Adrenal gland (tissue), 12 donors: Measurements from ENCODE around the gene THSD4. TPM values are rescaled to one million over a fixed set of nuclear protein-coding genes. Genes with fewer than 3 reads are reported as not detected.

Source experiments
- DNase-seq, 7 donors: peaks; one replicate each; pipeline ENCODE4 v3.0.0-alpha.2; 2019 to 2020
- H3K27ac ChIP-seq, 5 donors: fragments of 200-600 bp; sonication (generic) in 4 of 5; 1 replicate in 3 of 5; 2 replicates in 2 of 5; pipeline versions ENCODE4 v1.5.1 to v1.8.0; 2016 to 2020; ENCODE audit warnings: mild to moderate bottlenecking in 1 of 5
- H3K27me3 ChIP-seq: fragments of 200-600 bp; 2 replicates; pipeline ENCODE4 v1.8.0; 2021
- H3K36me3 ChIP-seq, 2 donors: fragments of 200-600 bp; replicated peaks in 1 of 2; 1 replicate in 1 of 2; 2 replicates in 1 of 2; pipeline versions ENCODE4 v1.5.1 to v1.8.0; 2018 to 2022
- H3K4me1 ChIP-seq, 2 donors: fragments of 200-600 bp; replicated peaks in 1 of 2; 1 replicate in 1 of 2; 2 replicates in 1 of 2; pipeline versions ENCODE4 v1.5.1 to v1.8.0; 2018 to 2021
- H3K4me3 ChIP-seq, 4 donors: fragments of 200-600 bp; sonication (generic) in 3 of 4; one replicate each; pipeline ENCODE4 v1.5.1; 2016 to 2018
- H3K9me3 ChIP-seq, 3 donors: fragments of 200-600 bp; sonication (generic) in 1 of 3; replicated peaks in 1 of 3; 1 replicate in 2 of 3; 2 replicates in 1 of 3; pipeline versions ENCODE4 v1.5.1 to v1.8.0; 2016 to 2021
- CTCF ChIP-seq, 6 experiments: fragments of 450-650 bp in 4 of 6; fragments of 200-600 bp in 2 of 6; sonication (generic) in 1 of 6; IDR thresholded peaks; 1 replicate in 5 of 6; 2 replicates in 1 of 6; pipeline versions ENCODE4 v1.5.1 to v1.8.0; 2016 to 2021; ENCODE audit warnings: antibody characterized with exemption in 6 of 6, mild to moderate bottlenecking in 2 of 6, moderate library complexity in 1 of 6
- POLR2A ChIP-seq, 2 donors: fragments of 450-650 bp; IDR thresholded peaks; one replicate each; pipeline ENCODE4 v1.6.1; 2017; ENCODE audit warnings: antibody characterized with exemption in 2 of 2, mild to moderate bottlenecking in 2 of 2, moderate library complexity in 1 of 2
- WGBS, 4 donors: extraction: QIAGEN DNeasy Blood & Tissue Kit in 2 of 4; methylation state at CpG; one replicate each; pipeline versions ENCODE4 v1.1.5 to v1.1.7; 2013 to 2017; 5-methylcytosine and 5-hydroxymethylcytosine counted together
- intact Hi-C, 2 donors: fragments of 100-400 bp; cut with DNase I; formaldehyde crosslinking; loops; one replicate each; pipeline versions ENCODE4 v1.14.1 to v1.15.0; 2022 to 2023
- polyA plus RNA-seq, 3 donors: library from polyadenylated mRNA; stranded (reverse); fragments of 200-250 nt in 2 of 3; fragments of 350-450 nt in 1 of 3; fragmentation: Illumina TruSeq in 1 of 3; extraction: RNeasy Lipid Tissue Mini Kit (QIAGEN cat#74804) in 1 of 3; gene quantifications; one replicate each; pipeline ENCODE4 v1.2.3, GENCODE V29; 2013 to 2014
- total RNA-seq, 9 donors: library from RNA; depleted of rRNA in 4 of 9; stranded (reverse); fragments of >200 nt in 4 of 9; fragments of 120-200 nt in 1 of 9; fragmentation: NEBNext Ultra II Directional in 1 of 9; extraction: Animal tissue kit (Norgen Biotek cat#: 25700) in 1 of 9; gene quantifications; one replicate each; pipeline versions ENCODE4 v1.1.0 to v1.2.4, GENCODE V29; 2013 to 2023
- donor health status: healthy with polysubstance abuse.
- donor health status: Bipolar disorder and iron deficiency.
- donor health status: DM: yes; HTN: yes; CAD: no.
- donor health status: DM: no; HTN: no; CAD: no.
- donor health status: DM: no; HTN: no; CAD: no.
- donor health status: DM: yes; HTN: yes; CAD: no.

THSD4 gene
- total and polyA plus RNA-seq, 12 donors, result 5.3 to 53.2 (median 23.2) TPM

GRCh38 chr15:71072423-71072822, 42.8 kb upstream of the THSD4 start:
- Histone ChIP-seq H3K4me1 (no peaks in the 10 kb centered on the region), H3K27ac (no peak overlapping the region), H3K4me3 (no peak overlapping the region), H3K9me3 (no peaks in the 10 kb centered on the region), H3K27me3 (no peaks in the 10 kb centered on the region), H3K36me3 (no peaks in the 10 kb centered on the region)
- WGBS, 4 donors, result 89 to 96% (median 92%) methylated on average over 6 of the region's 6 CpGs
- TF ChIP-seq CTCF (IDR thresholded peaks at IDR 0.05), result no peak
- TF ChIP-seq POLR2A (IDR thresholded peaks at IDR 0.05), result no peak
- DNase-seq, result no peak
- intact Hi-C loops, result no loop called here

- intact Hi-C loops, result no loop called here
- Histone ChIP-seq H3K27me3 (no peaks in the 10 kb centered on the region), H3K4me3 (no peak overlapping the region), H3K9me3 (no peaks in the 10 kb centered on the region), H3K27ac (no peak overlapping the region), H3K36me3 (no peaks in the 10 kb centered on the region), H3K4me1 (peaks cover 0 to 7% of the 10 kb centered on the region in 2 donors)
- DNase-seq, result no peak
- WGBS, 4 donors, result 67 to 73% (median 69%) methylated on average over 6 of the region's 6 CpGs
- TF ChIP-seq CTCF (IDR thresholded peaks at IDR 0.05), result no peak
These were observed 36.6 kb upstream of the THSD4 start for GRCh38 chr15:71078506-71079207.

- Histone ChIP-seq H3K36me3 (no peaks in the 10 kb centered on the region), H3K27ac (no peak overlapping the region), H3K4me3 (no peak overlapping the region), H3K4me1 (peaks cover 0 to 7% of the 10 kb centered on the region in 2 donors), H3K9me3 (no peaks in the 10 kb centered on the region), H3K27me3 (no peaks in the 10 kb centered on the region)
- intact Hi-C loops, result no loop called here
- WGBS, 4 donors, result 49 to 63% (median 56%) methylated on average over 6 of the region's 6 CpGs
- DNase-seq, result no peak
- TF ChIP-seq CTCF (IDR thresholded peaks at IDR 0.05), result no peak
- TF ChIP-seq POLR2A (IDR thresholded peaks at IDR 0.05), result no peak
These were observed 35.8 kb upstream of the THSD4 start for GRCh38 chr15:71079208-71080044.

- no peak for TF ChIP-seq CTCF (IDR thresholded peaks at IDR 0.05)
- TF ChIP-seq POLR2A (IDR thresholded peaks at IDR 0.05), result no peak
- Histone ChIP-seq H3K4me3 (no peak overlapping the region), H3K27me3 (no peaks in the 10 kb centered on the region), H3K4me1 (peaks cover 0 to 7% of the 10 kb centered on the region in 2 donors), H3K36me3 (no peaks in the 10 kb centered on the region), H3K27ac (no peak overlapping the region), H3K9me3 (no peaks in the 10 kb centered on the region)
- WGBS, 4 donors, result 86 to 94% (median 89%) methylated on average over 7 of the region's 7 CpGs
- DNase-seq, result no peak
- intact Hi-C loops, result no loop called here
These were observed 35.1 kb upstream of the THSD4 start for GRCh38 chr15:71080166-71080565.
